Sigmoid colon (tissue), 4 donors: ENCODE results near the gene HOMER2.

Experiments
- CTCF ChIP-seq, 4 experiments: fragments of 450-650 bp in 3 of 4; fragments of 200-600 bp in 1 of 4; IDR thresholded peaks; one replicate each; pipeline ENCODE4 v1.5.1; 2016 to 2019; ENCODE audit warnings: antibody characterized with exemption in 4 of 4, mild to moderate bottlenecking in 3 of 4, moderate library complexity in 2 of 4
- EP300 ChIP-seq, 4 donors: sonication (generic); formaldehyde crosslinking; IDR thresholded peaks; one replicate each; pipeline ENCODE4 v1.6.1; 2017; ENCODE audit warnings: antibody characterized with exemption in 4 of 4
- POLR2A ChIP-seq, 2 donors: fragments of 450-650 bp; IDR thresholded peaks; one replicate each; pipeline ENCODE4 v1.6.1; 2016; ENCODE audit warnings: antibody characterized with exemption in 2 of 2, mild to moderate bottlenecking in 2 of 2, moderate library complexity in 2 of 2
- POLR2AphosphoS5 ChIP-seq, 4 donors: sonication (generic); formaldehyde crosslinking; IDR thresholded peaks; one replicate each; pipeline ENCODE4 v1.6.1; 2017; ENCODE audit warnings: antibody characterized with exemption in 4 of 4

- TF ChIP-seq POLR2A (IDR thresholded peaks at IDR 0.05) (no peak), CTCF (IDR thresholded peaks at IDR 0.05) (no peak), POLR2AphosphoS5 (IDR thresholded peaks at IDR 0.05) (no peak), EP300 (IDR thresholded peaks at IDR 0.05) (no peak)
Measured at GRCh38 chr15:82874961-82875360, 77.6 kb downstream of the HOMER2 start.
